ENCODE data around the gene PARD3B. TPM values are rescaled to one million over a fixed set of nuclear protein-coding genes. Genes with fewer than 3 reads are reported as not detected.

PARD3B gene
- total and polyA plus RNA-seq, 2 of the 13 experiments (the other 11 are each of a cell fraction or from before 2014, with no cell fraction given): 0.71 to 2.3 TPM

DNA sequence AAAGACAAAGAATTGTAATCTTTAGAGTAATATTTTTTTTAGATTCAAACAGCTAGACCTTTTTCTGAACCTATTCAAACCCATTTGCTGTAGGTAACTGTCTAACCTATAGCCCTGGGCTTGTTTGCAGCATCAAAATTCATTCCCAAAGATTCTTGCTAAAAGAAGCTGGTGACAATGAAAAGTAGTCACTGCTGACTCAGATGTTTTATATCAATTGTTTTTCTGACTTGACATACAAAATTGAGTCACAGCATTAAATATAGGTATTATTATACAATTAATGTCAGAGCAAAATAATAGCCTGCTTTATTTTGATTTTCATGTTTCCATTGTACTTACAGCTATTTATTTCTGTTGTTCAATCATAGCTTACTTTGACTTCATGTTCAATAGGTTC, 816.7 kb downstream of the PARD3B start:
- no peak overlapping the region for H3K4me2 ChIP-seq (ENCODE audit: low read depth, low read length)
- in situ Hi-C loops (cut with HindIII; ENCODE audit: extremely low pct_ligation_motif_present, low pct_unique_long_range_greater_than_20kb) (no loop called here), intact Hi-C loops (cut with micrococcal nuclease; ENCODE audit: unreplicated experiment) (no loop called here)
- H3K36me3 ChIP-seq (replicated peaks in 1 of 2; ENCODE audit: control insufficient read depth in 1 of 2, insufficient read depth in 2 of 2, low read length in 2 of 2): no peaks in the 10 kb centered on the region
- H3K9ac ChIP-seq (ENCODE audit: insufficient read depth, low read depth, low read length): no peak overlapping the region
- no peaks in the 10 kb centered on the region for H3K79me2 ChIP-seq (ENCODE audit: insufficient read depth, low read length)
- no peaks in the 10 kb centered on the region for H3K4me1 ChIP-seq (ENCODE audit: insufficient read depth, low read length)
- CTCF ChIA-PET (ENCODE audit: low intra/inter-chr PET ratio, low total read pairs): no interaction called here
- no peak for DNase-seq (ENCODE audit: low spot score)
- H2AFZ ChIP-seq (ENCODE audit: low read length): no peak overlapping the region
- TF ChIP-seq MAFF (IDR thresholded peaks at IDR 0.05; ENCODE audit: low read depth, low read length): peak; percentile 53; the same call in 1 of the 2 replicates
- TF ChIP-seq ZNF724P (CRISPR knock-in tag; IDR thresholded peaks at IDR 0.05; ENCODE audit: borderline replicate concordance): no peak
- no peak for TF ChIP-seq ZNF382 (CRISPR knock-in tag; IDR thresholded peaks at IDR 0.05; ENCODE audit: borderline replicate concordance)
- peak; percentile 19 to 60; a peak in 3 of 4 replicates for TF ChIP-seq MAFK (conservative IDR thresholded peaks at IDR 0.05 in 1 of 2, IDR thresholded peaks at IDR 0.05 in 1 of 2; ENCODE audit: low read length in 2 of 2)
- no peaks in the 10 kb centered on the region for H4K20me1 ChIP-seq (ENCODE audit: insufficient read depth, low read length)
- no TSS peak for BruUV-seq (replicated peaks)
- H3K27ac ChIP-seq (ENCODE audit: extremely low read length, insufficient read depth, low read length): no peak overlapping the region
- POLR2A ChIA-PET: no interaction called here
- no peak for FAIRE-seq
- no peak for ATAC-seq
- no peak overlapping the region for H3K4me3 ChIP-seq (replicated peaks in 1 of 3; ENCODE audit: insufficient read depth in 1 of 3, low read depth in 2 of 3, low read length in 3 of 3)
- no peaks in the 10 kb centered on the region for H3K9me3 ChIP-seq (ENCODE audit: low read length)
- H3K27me3 ChIP-seq (ENCODE audit: control insufficient read depth in 1 of 2, insufficient read depth in 2 of 2, low read length in 2 of 2): no peaks in the 10 kb centered on the region

- no peak overlapping the region for H3K4me2 ChIP-seq (ENCODE audit: low read depth, low read length)
- DNase-seq (ENCODE audit: low spot score): no peak
- TF ChIP-seq ZNF232 (CRISPR knock-in tag; IDR thresholded peaks at IDR 0.05; ENCODE audit: borderline replicate concordance) (no peak), DNMT3B (CRISPR knock-in tag; conservative IDR thresholded peaks at IDR 0.05) (no peak), CBFB (CRISPR knock-in tag; IDR thresholded peaks at IDR 0.05) (no peak), ZNF724P (CRISPR knock-in tag; IDR thresholded peaks at IDR 0.05; ENCODE audit: borderline replicate concordance) (no peak), GMEB2 (CRISPR knock-in tag; IDR thresholded peaks at IDR 0.05; ENCODE audit: low read depth) (no peak), ISL2 (CRISPR knock-in tag; IDR thresholded peaks at IDR 0.05) (no peak)
- TF ChIP-seq, protein P1, sequence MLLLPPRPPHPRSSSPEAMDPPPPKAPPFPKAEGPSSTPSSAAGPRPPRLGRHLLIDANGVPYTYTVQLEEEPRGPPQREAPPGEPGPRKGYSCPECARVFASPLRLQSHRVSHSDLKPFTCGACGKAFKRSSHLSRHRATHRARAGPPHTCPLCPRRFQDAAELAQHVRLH (CRISPR knock-in tag; IDR thresholded peaks at IDR 0.05; ENCODE audit: borderline replicate concordance, low read depth): no peak
- TF ChIP-seq, protein P2, sequence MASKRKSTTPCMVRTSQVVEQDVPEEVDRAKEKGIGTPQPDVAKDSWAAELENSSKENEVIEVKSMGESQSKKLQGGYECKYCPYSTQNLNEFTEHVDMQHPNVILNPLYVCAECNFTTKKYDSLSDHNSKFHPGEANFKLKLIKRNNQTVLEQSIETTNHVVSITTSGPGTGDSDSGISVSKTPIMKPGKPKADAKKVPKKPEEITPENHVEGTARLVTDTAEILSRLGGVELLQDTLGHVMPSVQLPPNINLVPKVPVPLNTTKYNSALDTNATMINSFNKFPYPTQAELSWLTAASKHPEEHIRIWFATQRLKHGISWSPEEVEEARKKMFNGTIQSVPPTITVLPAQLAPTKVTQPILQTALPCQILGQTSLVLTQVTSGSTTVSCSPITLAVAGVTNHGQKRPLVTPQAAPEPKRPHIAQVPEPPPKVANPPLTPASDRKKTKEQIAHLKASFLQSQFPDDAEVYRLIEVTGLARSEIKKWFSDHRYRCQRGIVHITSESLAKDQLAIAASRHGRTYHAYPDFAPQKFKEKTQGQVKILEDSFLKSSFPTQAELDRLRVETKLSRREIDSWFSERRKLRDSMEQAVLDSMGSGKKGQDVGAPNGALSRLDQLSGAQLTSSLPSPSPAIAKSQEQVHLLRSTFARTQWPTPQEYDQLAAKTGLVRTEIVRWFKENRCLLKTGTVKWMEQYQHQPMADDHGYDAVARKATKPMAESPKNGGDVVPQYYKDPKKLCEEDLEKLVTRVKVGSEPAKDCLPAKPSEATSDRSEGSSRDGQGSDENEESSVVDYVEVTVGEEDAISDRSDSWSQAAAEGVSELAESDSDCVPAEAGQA (IDR thresholded peaks at IDR 0.05; ENCODE audit: low read depth): no peak
- TF ChIP-seq, protein P2 (CRISPR knock-in tag; IDR thresholded peaks at IDR 0.05; ENCODE audit: borderline replicate concordance): no peak
Observed at GRCh38 chr2:205364261-205364660, 819.0 kb downstream of the PARD3B start.

More at GRCh38 chr2:205364261-205364660, 819.0 kb downstream of the PARD3B start:
- no peaks in the 10 kb centered on the region for H3K4me1 ChIP-seq (ENCODE audit: insufficient read depth, low read length)
- no peak overlapping the region for H3K9ac ChIP-seq (ENCODE audit: insufficient read depth, low read depth, low read length)
- no peaks in the 10 kb centered on the region for H3K9me3 ChIP-seq (ENCODE audit: low read length)
- intact Hi-C loops (cut with micrococcal nuclease; ENCODE audit: unreplicated experiment): no loop called here
- no peaks in the 10 kb centered on the region for H3K79me2 ChIP-seq (ENCODE audit: insufficient read depth, low read length)
- in situ Hi-C loops (cut with HindIII; ENCODE audit: extremely low pct_ligation_motif_present, low pct_unique_long_range_greater_than_20kb): no loop called here
- FAIRE-seq (no peak), ATAC-seq (no peak; the same call in 2 of the 3 replicates)
- no peak overlapping the region for H3K4me3 ChIP-seq (replicated peaks in 1 of 3; ENCODE audit: insufficient read depth in 1 of 3, low read depth in 2 of 3, low read length in 3 of 3)
- no TSS peak for BruUV-seq (replicated peaks)
- no peaks in the 10 kb centered on the region for H3K36me3 ChIP-seq (replicated peaks in 1 of 2; ENCODE audit: control insufficient read depth in 1 of 2, insufficient read depth in 2 of 2, low read length in 2 of 2)
- H3K27ac ChIP-seq (ENCODE audit: extremely low read length, insufficient read depth, low read length): no peak overlapping the region
- CTCF ChIA-PET (ENCODE audit: low intra/inter-chr PET ratio, low total read pairs): no interaction called here
- no peaks in the 10 kb centered on the region for H4K20me1 ChIP-seq (ENCODE audit: insufficient read depth, low read length)
- 39% methylated on average over 3 of the region's 3 CpGs for WGBS (ENCODE audit: low lambda C conversion rate)
- H2AFZ ChIP-seq (ENCODE audit: low read length): no peak overlapping the region
- POLR2A ChIA-PET: no interaction called here
- H3K27me3 ChIP-seq (ENCODE audit: control insufficient read depth in 1 of 2, insufficient read depth in 2 of 2, low read length in 2 of 2): no peaks in the 10 kb centered on the region

Data from HepG2 (cell line).